HEK293 (cell line): Measurements from ENCODE around the gene KATNB1.

Source experiments
- CTCF ChIA-PET: fragments of 350-600 bp; formaldehyde crosslinking; extraction: SDS; loops from one replicate; lab custom pipeline; 2021; ENCODE audit warnings: antibody characterized with exemption; lab: Yijun Ruan, JAX
- POLR2A ChIA-PET: fragments of 300-600 bp; formaldehyde crosslinking; extraction: SDS; loops from one replicate; lab custom pipeline; 2020; ENCODE audit warnings: antibody characterized with exemption, inconsistent platforms; lab: Yijun Ruan, JAX
- H3K27ac ChIP-seq: fragments of 200-500 bp; sonication (Bioruptor generic); 2 replicates; pipeline ENCODE4 v1.5.1; 2014; ENCODE audit warnings: low read depth, low read length, control low read depth, inconsistent platforms; ENCODE audit errors: extremely low read depth
- H3K36me3 ChIP-seq, 2 experiments: fragments of 200-500 bp in 1 of 2; sonication (Bioruptor generic) in 1 of 2; 1 replicate in 1 of 2; 2 replicates in 1 of 2; pipeline ENCODE4 v1.5.1; 2014 to 2017; ENCODE audit warnings: inconsistent platforms in 2 of 2, low read length in 2 of 2; ENCODE audit not compliant: control insufficient read depth in 2 of 2, insufficient read depth in 1 of 2
- H3K4me1 ChIP-seq: fragments of 200-500 bp; sonication (Bioruptor generic); 2 replicates; pipeline ENCODE4 v1.5.1; 2014; ENCODE audit warnings: mild to moderate bottlenecking, low read length, inconsistent platforms; ENCODE audit not compliant: control insufficient read depth, insufficient read depth
- H3K4me3 ChIP-seq: 2 replicates; pipeline ENCODE4 v1.5.1; 2011; ENCODE audit warnings: low read depth, mild to moderate bottlenecking, control low read depth, low read length, moderate library complexity
- H3K9me3 ChIP-seq: fragments of 200-500 bp; sonication (Bioruptor generic); 2 replicates; pipeline ENCODE4 v1.5.1; 2014; ENCODE audit warnings: low read depth, low read length, inconsistent platforms; ENCODE audit not compliant: control insufficient read depth, insufficient read depth
- GLIS2 ChIP-seq: fragments of 450-650 bp; formaldehyde crosslinking; IDR thresholded peaks from 2 replicates; pipeline ENCODE4 v1.5.1; 2016; ENCODE audit warnings: missing biosample characterization, missing genetic modification characterization
- PRDM1 ChIP-seq: fragments of 450-650 bp; formaldehyde crosslinking; IDR thresholded peaks from 2 replicates; pipeline ENCODE4; 2016; ENCODE audit warnings: missing biosample characterization, missing genetic modification characterization
- PRDM4 ChIP-seq: fragments of 450-650 bp; formaldehyde crosslinking; IDR thresholded peaks from 2 replicates; pipeline ENCODE4 v1.5.1; 2017; ENCODE audit warnings: missing biosample characterization, missing genetic modification characterization
- SCRT2 ChIP-seq: fragments of 450-650 bp; formaldehyde crosslinking; IDR thresholded peaks from 2 replicates; pipeline ENCODE4 v1.5.1; 2016; ENCODE audit warnings: missing biosample characterization, missing genetic modification characterization
- TRIM28 ChIP-seq: IDR thresholded peaks from 2 replicates; pipeline ENCODE4 v1.6.1; 2011; ENCODE audit warnings: low read length, control low read depth, borderline replicate concordance
- ZBTB17 ChIP-seq: fragments of 450-650 bp; formaldehyde crosslinking; IDR thresholded peaks from 2 replicates; pipeline ENCODE4 v1.5.1; 2016; ENCODE audit warnings: missing biosample characterization, missing genetic modification characterization
- ZNF211 ChIP-seq: fragments of 450-650 bp; formaldehyde crosslinking; IDR thresholded peaks from 2 replicates; pipeline ENCODE4 v1.5.1; 2016; ENCODE audit warnings: low read depth, missing biosample characterization, missing genetic modification characterization
- ZNF248 ChIP-seq: fragments of 450-650 bp; formaldehyde crosslinking; IDR thresholded peaks from 2 replicates; pipeline ENCODE4 v1.5.1; 2017; ENCODE audit warnings: missing biosample characterization, missing genetic modification characterization
- ZNF426 ChIP-seq: fragments of 450-650 bp; formaldehyde crosslinking; IDR thresholded peaks from 2 replicates; pipeline ENCODE4 v1.5.1; 2017; ENCODE audit warnings: missing biosample characterization, missing genetic modification characterization, mild to moderate bottlenecking, inconsistent platforms, moderate library complexity
- ZNF48 ChIP-seq: fragments of 450-650 bp; formaldehyde crosslinking; IDR thresholded peaks from 2 replicates; pipeline ENCODE4 v1.5.1; 2016; ENCODE audit warnings: missing biosample characterization, missing genetic modification characterization
- ZNF501 ChIP-seq: fragments of 450-650 bp; formaldehyde crosslinking; IDR thresholded peaks from 2 replicates; pipeline ENCODE4 v1.5.1; 2016; ENCODE audit warnings: missing biosample characterization, missing genetic modification characterization
- ZNF549 ChIP-seq: fragments of 450-650 bp; IDR thresholded peaks from 2 replicates; pipeline ENCODE4 v1.5.1; 2018; ENCODE audit warnings: missing biosample characterization, missing genetic modification characterization, mild to moderate bottlenecking, inconsistent platforms, moderate library complexity
- ZNF560 ChIP-seq: fragments of 450-650 bp; formaldehyde crosslinking; IDR thresholded peaks from 2 replicates; pipeline ENCODE4 v1.5.1; 2017; ENCODE audit warnings: missing biosample characterization, missing genetic modification characterization, borderline replicate concordance
- ZNF626 ChIP-seq: fragments of 450-650 bp; sonication (Bioruptor Pico); formaldehyde crosslinking; IDR thresholded peaks from 2 replicates; pipeline ENCODE4 v1.5.1; 2018; ENCODE audit warnings: missing biosample characterization, missing genetic modification characterization, inconsistent platforms
- ZNF639 ChIP-seq: fragments of 450-650 bp; formaldehyde crosslinking; IDR thresholded peaks from 2 replicates; pipeline ENCODE4 v1.5.1; 2016; ENCODE audit warnings: missing biosample characterization, missing genetic modification characterization
- ZNF701 ChIP-seq: fragments of 450-650 bp; formaldehyde crosslinking; IDR thresholded peaks from 2 replicates; pipeline ENCODE4 v1.5.1; 2016; ENCODE audit warnings: missing biosample characterization, missing genetic modification characterization
- ZNF747 ChIP-seq: fragments of 450-650 bp; formaldehyde crosslinking; IDR thresholded peaks from 2 replicates; pipeline ENCODE4 v1.5.1; 2016; ENCODE audit warnings: missing biosample characterization, missing genetic modification characterization
- ZNF830 ChIP-seq: fragments of 450-650 bp; IDR thresholded peaks from 2 replicates; pipeline ENCODE4 v1.5.0; 2018; ENCODE audit warnings: missing biosample characterization, missing genetic modification characterization, low read depth, mild to moderate bottlenecking, moderate library complexity
- TF ChIP-seq, protein P1 (sequence below): fragments of 450-650 bp; formaldehyde crosslinking; IDR thresholded peaks from 2 replicates; pipeline ENCODE4 v1.5.1; 2016; ENCODE audit warnings: missing biosample characterization, missing genetic modification characterization, low read depth
- TF ChIP-seq, protein P2 (sequence below): fragments of 450-650 bp; formaldehyde crosslinking; IDR thresholded peaks from 2 replicates; pipeline ENCODE4 v1.5.1; 2016; ENCODE audit warnings: missing biosample characterization, missing genetic modification characterization
- TF ChIP-seq, protein P3 (sequence below): fragments of 450-650 bp; formaldehyde crosslinking; IDR thresholded peaks from 2 replicates; pipeline ENCODE4 v1.5.1; 2017; ENCODE audit warnings: missing biosample characterization, missing genetic modification characterization
- TF ChIP-seq, protein P4 (sequence below): IDR thresholded peaks from 2 replicates; pipeline ENCODE4 v1.6.1; 2011; ENCODE audit warnings: mild to moderate bottlenecking, low read depth, low read length, borderline replicate concordance

The KATNB1 gene

GRCh38 chr16:57791195-57791892 lies 55.8 kb downstream of the KATNB1 start:
- POLR2A ChIA-PET: no interaction called here
- CTCF ChIA-PET: interaction anchor here (1.4 to 1.5 kb wide), 2 partner anchors 8 to 15 kb away, joined by 4 read pairs; no protein-coding TSS in a partner anchor
- no peak overlapping the region for H3K27ac ChIP-seq
- no peak for TF ChIP-seq ZBTB17 (tag by site-specific recombination)
- no peak for TF ChIP-seq ZNF549 (tag by site-specific recombination)
- TF ChIP-seq, protein P1, sequence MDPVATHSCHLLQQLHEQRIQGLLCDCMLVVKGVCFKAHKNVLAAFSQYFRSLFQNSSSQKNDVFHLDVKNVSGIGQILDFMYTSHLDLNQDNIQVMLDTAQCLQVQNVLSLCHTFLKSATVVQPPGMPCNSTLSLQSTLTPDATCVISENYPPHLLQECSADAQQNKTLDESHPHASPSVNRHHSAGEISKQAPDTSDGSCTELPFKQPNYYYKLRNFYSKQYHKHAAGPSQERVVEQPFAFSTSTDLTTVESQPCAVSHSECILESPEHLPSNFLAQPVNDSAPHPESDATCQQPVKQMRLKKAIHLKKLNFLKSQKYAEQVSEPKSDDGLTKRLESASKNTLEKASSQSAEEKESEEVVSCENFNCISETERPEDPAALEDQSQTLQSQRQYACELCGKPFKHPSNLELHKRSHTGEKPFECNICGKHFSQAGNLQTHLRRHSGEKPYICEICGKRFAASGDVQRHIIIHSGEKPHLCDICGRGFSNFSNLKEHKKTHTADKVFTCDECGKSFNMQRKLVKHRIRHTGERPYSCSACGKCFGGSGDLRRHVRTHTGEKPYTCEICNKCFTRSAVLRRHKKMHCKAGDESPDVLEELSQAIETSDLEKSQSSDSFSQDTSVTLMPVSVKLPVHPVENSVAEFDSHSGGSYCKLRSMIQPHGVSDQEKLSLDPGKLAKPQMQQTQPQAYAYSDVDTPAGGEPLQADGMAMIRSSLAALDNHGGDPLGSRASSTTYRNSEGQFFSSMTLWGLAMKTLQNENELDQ: no peak
- no peak for TF ChIP-seq ZNF426
- TF ChIP-seq ZNF248 (tag by site-specific recombination): no peak
- TF ChIP-seq ZNF48 (tag by site-specific recombination): no peak
- TF ChIP-seq, protein P2, sequence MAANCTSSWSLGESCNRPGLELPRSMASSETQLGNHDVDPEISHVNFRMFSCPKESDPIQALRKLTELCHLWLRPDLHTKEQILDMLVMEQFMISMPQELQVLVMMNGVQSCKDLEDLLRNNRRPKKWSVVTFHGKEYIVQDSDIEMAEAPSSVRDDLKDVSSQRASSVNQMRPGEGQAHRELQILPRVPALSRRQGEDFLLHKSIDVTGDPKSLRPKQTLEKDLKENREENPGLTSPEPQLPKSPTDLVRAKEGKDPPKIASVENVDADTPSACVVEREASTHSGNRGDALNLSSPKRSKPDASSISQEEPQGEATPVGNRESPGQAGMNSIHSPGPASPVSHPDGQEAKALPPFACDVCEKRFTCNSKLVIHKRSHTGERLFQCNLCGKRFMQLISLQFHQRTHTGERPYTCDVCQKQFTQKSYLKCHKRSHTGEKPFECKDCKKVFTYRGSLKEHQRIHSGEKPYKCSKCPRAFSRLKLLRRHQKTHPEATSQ (tag by site-specific recombination): no peak
- TF ChIP-seq PRDM4: no peak
- TF ChIP-seq ZNF830 (tag by site-specific recombination): no peak
- TF ChIP-seq, protein P3, sequence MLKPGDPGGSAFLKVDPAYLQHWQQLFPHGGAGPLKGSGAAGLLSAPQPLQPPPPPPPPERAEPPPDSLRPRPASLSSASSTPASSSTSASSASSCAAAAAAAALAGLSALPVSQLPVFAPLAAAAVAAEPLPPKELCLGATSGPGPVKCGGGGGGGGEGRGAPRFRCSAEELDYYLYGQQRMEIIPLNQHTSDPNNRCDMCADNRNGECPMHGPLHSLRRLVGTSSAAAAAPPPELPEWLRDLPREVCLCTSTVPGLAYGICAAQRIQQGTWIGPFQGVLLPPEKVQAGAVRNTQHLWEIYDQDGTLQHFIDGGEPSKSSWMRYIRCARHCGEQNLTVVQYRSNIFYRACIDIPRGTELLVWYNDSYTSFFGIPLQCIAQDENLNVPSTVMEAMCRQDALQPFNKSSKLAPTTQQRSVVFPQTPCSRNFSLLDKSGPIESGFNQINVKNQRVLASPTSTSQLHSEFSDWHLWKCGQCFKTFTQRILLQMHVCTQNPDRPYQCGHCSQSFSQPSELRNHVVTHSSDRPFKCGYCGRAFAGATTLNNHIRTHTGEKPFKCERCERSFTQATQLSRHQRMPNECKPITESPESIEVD (tag by site-specific recombination): no peak
- TF ChIP-seq TRIM28: no peak
- TF ChIP-seq ZNF639 (tag by site-specific recombination): no peak
- TF ChIP-seq PRDM1 (tag by site-specific recombination): no peak
- TF ChIP-seq ZNF560 (tag by site-specific recombination): no peak
- H3K4me3 ChIP-seq: no peak overlapping the region
- no peaks in the 10 kb centered on the region for H3K4me1 ChIP-seq
- peaks cover 0 to 3% of the 10 kb centered on the region in 2 experiments; a peak in 2 of 3 replicates for H3K36me3 ChIP-seq
- no peaks in the 10 kb centered on the region for H3K9me3 ChIP-seq

- no peak for TF ChIP-seq ZNF747 (tag by site-specific recombination)
- TF ChIP-seq SCRT2 (tag by site-specific recombination): no peak
- no peak for TF ChIP-seq ZNF211 (tag by site-specific recombination)
- TF ChIP-seq ZNF701 (tag by site-specific recombination): no peak
- no peak for TF ChIP-seq ZNF626 (tag by site-specific recombination)
- TF ChIP-seq ZNF501 (tag by site-specific recombination): no peak
- TF ChIP-seq GLIS2 (tag by site-specific recombination): no peak
- TF ChIP-seq, protein P4, sequence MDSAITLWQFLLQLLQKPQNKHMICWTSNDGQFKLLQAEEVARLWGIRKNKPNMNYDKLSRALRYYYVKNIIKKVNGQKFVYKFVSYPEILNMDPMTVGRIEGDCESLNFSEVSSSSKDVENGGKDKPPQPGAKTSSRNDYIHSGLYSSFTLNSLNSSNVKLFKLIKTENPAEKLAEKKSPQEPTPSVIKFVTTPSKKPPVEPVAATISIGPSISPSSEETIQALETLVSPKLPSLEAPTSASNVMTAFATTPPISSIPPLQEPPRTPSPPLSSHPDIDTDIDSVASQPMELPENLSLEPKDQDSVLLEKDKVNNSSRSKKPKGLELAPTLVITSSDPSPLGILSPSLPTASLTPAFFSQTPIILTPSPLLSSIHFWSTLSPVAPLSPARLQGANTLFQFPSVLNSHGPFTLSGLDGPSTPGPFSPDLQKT: no peak
- no peaks in the 10 kb centered on the region for H3K4me1 ChIP-seq
- H3K36me3 ChIP-seq: peaks cover 0 to 5% of the 10 kb centered on the region in 2 experiments; a peak in 2 of 3 replicates
- H3K4me3 ChIP-seq: no peak overlapping the region
- no peak overlapping the region for H3K27ac ChIP-seq
- ChIA-PET POLR2A (no interaction called here), CTCF (interaction anchor here (0.7 to 0.9 kb wide), 2 partner anchors 35 to 201 kb away, joined by 3 read pairs; no protein-coding TSS in a partner anchor)
- no peaks in the 10 kb centered on the region for H3K9me3 ChIP-seq
Observed at GRCh38 chr16:57791893-57792461, 56.4 kb downstream of the KATNB1 start.
